Stimulated activated CD8-positive, alpha-beta memory T cell treated with anti-CD3 and anti-CD28 coated beads, Interleukin-4, amount 100 ng/mL, for 24 hours (primary cell): Measurements from ENCODE around the gene ZFYVE28.

Experiments used
- DNase-seq: peaks from one replicate; pipeline ENCODE4 v3.0.0-alpha.2; 2020; ENCODE audit warnings: low read depth

ZFYVE28 gene

DNA sequence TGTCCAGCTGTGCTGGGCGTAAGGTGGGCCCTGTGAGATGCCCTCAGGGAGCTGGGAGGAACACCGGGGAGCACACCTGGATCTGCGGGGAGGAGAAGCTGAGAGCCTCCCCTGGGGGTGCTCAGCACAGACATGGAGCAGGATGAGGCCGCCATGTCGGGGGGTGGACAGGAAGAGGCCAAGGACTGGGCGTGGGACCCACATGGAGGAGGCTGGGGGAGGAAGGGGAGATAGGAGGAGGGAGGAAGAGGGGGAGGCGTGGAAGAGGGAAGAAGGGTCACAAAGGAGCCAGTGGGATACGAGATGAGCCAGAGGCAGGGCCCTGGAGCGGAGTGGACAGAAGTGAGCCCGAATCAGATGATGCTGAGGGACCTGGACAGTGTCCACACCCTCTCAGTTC lies 66.3 kb downstream of the ZFYVE28 start:
- no peak for DNase-seq

DNA sequence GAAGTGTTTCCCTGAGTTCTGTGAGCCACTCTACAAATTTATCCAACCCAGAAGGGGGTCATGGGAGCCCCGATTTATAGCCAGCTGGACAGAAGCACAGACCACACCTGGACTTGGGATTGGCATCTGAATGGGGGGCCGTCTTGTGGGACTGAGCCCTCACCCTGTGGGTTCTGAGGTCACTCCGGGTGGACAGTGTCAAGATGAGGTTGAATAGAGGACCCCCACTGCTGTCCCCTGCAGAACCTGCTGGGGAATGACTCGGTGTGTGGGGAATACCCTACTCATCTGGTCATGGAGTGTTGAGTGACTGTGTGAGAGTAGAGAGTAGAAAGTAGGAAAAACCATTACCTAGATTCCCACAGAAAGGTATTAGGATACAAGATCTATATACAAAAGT lies 67.5 kb downstream of the ZFYVE28 start:
- DNase-seq = no peak

DNA sequence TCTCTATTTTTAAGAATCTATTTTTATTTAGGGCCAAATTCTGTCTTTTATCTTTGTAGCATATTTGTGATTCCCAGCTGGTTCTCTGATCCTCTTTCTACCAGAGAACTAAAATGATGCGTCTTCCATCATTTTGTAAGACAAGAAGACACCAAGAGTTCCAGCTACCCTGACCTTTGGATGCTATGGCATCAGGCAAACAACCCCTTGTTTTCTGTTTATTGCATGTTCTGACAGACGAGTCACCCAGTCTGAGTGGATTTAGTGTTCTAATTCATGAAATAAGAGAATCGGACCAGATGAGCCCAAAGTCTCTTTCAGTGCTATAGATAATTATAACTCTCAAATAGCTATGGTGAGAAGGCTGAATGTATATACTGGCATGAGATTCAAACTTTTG lies 69.7 kb downstream of the ZFYVE28 start:
- DNase-seq = no peak

GRCh38 chr4:2347190-2347589 lies 71.3 kb downstream of the ZFYVE28 start:
- no peak for DNase-seq

- no peak for DNase-seq
These were observed 75.0 kb downstream of the ZFYVE28 start for GRCh38 chr4:2343476-2343875.

- no peak for DNase-seq
These were observed 76.4 kb downstream of the ZFYVE28 start for GRCh38 chr4:2341911-2342652.

DNA sequence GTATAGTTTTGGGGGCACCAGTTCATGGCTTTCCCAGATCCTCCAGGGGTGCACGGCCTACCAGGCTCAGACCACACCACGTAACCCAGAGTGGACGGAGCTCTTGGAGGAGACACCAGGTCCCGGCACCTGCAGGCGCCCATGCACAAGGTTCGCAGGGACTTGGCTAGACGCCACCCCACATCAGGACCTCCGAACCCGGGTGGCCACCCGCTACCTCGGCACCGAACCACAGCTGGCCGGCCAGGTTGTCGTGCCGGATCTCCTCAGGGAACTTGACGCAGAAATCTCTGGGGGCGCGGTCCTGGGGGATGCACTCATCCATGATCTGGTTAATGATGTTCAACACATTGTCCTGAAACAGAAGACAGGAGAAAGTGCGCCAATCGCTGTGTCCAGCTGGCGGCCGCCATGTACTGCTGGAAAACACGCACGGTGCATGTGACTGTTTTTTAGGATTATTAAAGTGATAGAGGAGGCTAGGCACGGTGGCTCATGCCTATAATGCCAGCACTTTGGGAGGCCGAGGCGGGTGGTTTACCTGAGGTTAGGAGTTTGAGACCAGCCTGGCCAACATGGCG lies 77.1 kb downstream of the ZFYVE28 start:
- no peak for DNase-seq

DNA sequence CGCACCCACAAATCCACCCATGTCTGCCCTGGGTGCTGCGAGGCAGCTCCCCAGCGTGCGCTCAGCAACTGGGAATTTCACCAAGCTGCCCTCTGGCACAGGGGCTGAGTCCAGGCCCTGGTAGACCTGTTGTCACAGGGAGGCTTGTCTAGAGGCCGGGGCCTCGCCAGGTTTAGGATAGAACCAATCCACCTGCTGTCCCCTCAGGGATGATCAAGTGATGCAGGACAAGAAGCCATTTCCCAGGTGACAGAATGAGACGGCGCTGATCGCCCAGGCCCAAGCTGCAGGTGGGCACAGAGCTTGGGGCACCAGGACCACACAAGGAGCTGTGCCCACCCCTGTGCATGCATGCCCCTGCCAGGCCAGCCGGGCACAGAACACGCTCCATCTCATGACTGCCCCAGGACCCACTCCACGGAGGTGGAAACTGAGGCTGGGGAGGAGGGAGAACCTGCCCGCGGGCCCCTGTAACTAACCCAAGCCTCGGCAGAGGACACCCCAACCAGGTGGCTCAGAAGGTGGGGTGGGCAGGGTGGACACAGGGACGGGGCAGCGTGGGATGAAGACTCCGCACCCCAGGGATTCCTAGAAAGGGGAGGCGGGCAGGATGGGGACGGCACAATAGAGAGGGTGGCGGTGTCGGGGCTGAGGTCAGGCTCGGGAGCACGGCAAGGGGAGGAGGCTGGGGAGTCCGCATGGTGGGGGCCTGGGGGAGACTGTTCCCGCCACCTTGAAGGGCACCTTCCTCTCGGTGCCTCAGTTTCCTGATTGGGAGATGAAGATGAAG lies 78.0 kb downstream of the ZFYVE28 start:
- DNase-seq = no peak

- no peak for DNase-seq
These were observed 78.8 kb downstream of the ZFYVE28 start for GRCh38 chr4:2339458-2340271.

DNA sequence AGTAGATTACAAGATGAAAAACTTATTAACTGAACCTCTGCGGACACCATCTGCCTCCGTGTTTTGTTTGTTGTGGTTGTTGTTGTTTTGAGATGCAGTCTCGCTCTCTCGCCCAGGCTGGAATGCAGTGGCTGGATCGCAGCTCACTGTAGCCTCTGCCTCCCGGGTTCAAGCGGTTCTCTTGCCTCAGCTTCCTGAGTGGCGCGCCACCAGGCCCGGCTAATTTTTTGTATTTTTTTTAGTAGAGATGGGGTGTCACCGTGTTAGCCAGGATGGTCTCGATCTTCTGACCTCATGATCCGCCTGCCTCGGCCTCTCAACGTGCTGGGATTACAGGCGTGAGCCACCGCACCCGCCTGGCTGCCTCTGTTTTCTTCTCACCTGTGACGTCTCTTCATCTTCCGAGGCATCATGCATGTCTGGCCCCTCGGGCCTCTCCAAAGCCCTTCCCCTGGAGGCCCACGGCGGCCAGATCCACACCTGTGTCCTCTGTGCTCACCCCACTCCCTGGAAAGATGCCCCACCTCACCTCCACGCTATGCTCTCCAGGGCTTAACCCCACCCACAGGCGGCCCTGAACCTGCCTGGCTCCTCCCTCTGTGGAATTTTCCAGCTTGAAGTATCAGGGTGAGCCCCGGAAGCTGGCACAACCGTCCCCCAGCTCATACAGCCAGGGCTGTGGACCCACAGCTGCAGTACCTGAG lies 79.5 kb downstream of the ZFYVE28 start:
- no peak for DNase-seq

GRCh38 chr4:2337896-2338295 lies 80.5 kb downstream of the ZFYVE28 start:
- DNase-seq = no peak

DNA sequence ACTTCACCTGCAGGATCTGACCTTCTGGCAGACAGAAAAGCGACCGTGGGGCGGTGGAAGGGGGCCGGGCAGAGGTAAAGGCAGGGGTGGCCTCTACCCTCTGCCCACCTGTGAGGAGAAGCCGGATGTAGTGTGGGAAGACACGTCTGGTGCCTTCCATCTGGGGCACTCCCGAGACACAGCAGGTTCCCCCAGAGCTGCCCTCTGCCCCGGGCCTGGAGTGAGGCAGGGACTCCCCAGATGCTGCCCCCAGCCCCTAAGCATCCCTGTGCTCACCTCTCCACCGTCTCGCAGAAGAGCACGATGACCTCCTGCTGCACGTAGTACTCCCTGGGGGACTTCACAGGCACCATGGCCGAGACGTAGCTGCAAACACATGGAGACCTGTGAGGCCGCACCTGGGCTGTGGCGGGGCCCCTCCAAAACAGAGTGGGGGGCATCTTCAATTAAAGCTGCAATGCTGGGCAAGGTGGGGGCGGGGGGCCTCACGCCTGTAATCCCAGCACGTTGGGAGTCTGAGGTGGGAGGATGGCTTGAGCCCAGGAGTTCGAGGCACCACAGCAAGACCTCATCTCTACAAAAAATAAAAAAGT lies 81.2 kb downstream of the ZFYVE28 start:
- DNase-seq = no peak

- DNase-seq = no peak
These were observed 81.8 kb downstream of the ZFYVE28 start for GRCh38 chr4:2336659-2337058.

DNA sequence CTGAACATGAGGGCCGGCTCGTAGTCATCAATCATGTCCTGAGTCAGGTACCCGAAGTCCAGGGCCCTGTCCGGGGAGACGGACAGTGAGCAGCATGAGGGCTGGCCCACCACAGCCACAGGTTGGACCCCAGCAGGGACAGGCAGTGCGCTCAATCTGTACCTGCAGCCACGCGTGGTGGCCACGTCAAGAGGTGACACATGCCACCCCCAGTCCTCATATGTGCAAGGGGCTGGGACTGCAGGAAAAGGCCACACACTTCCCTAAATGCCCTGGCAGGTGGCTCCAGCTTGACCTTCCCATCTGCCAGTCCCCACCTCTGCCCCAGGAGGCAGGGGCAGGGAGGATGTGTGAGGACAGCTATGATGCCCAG lies 82.7 kb downstream of the ZFYVE28 start:
- no peak for DNase-seq

- no peak for DNase-seq
These were observed 83.4 kb downstream of the ZFYVE28 start for GRCh38 chr4:2334826-2335728.

- no peak for DNase-seq
These were observed 84.4 kb downstream of the ZFYVE28 start for GRCh38 chr4:2333916-2334644.

GRCh38 chr4:2333356-2333841 lies 85.0 kb downstream of the ZFYVE28 start:
- no peak for DNase-seq

DNA sequence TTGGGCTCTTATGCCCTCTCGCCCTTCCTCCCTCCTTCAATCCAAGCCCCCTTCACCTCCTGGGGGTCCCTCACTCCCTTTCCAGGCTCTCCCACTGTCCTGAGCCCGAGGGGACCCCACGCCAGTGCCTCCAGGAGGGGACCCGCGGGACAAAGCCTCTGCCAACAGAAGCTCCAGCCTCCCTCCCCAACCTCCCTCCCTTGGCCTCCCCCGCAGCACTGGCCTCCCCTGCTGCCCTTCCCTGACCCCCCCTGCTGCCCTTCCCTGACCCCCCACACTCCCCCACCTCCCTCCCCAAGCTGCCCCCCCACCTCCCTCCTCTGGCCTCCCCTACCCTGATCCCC lies 85.5 kb downstream of the ZFYVE28 start:
- no peak for DNase-seq

DNA sequence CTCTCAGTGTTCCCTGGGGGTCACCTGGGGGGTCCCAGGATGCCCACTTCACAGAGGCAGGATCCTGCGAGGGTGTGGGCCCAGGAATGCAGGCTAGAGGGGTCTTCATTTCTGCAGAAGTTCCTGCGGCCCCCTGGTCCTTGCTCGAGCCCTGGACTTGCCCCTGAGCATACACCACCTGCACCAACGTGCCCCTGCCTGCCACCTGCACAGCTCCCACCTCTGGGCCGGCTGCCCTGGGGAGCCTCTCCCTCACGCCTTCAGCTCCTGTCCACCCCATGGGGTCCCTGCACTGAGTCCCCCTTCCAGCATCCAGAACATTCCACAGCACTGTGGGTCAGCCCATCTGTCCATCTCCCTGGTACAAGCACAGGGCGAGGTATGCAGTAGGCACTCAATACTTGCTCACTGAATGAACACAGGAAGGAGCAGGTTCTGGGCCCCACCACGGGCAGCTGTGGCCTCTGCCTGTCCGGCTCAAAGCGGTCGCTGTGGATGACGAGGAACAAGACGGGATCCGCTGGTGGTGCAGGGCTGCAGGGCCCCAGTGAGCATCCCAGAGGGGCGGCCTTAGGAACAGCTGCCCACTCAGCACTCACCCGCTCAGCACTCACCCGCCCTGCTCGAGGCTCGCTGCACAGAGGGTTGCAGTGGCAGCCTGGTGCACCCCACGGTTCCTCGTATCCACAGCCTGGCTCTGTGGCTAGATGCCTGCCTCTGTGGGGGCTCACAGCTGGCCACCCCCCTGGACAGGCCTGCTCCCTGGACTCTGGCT lies 86.1 kb downstream of the ZFYVE28 start:
- no peak for DNase-seq
